GM23338 (cell line): ENCODE measurements around the gene NCOR2. TPM values are rescaled to one million over a fixed set of nuclear protein-coding genes. Genes with fewer than 3 reads are reported as not detected.
A peak's percentile ranks its signal among the peaks of the same experiment; 100 is the strongest.

Experiments used
- ATAC-seq: fragments of 200-7000 bp; cut with Tn5 transposase; 3 replicates; pipeline ENCODE4 v1.9.1; 2020
- DNase-seq: peaks from one replicate; pipeline ENCODE4 v3.0.0-alpha.2; 2015; ENCODE audit warnings: low spot score
- H2AFZ ChIP-seq: fragments of 200-600 bp; sonication (generic); 2 replicates; pipeline ENCODE4 v1.8.0; 2016; ENCODE audit warnings: antibody characterized with exemption, mild to moderate bottlenecking, moderate library complexity
- H3F3A ChIP-seq: fragments of 200-600 bp; sonication (generic); replicated peaks from 2 replicates; pipeline ENCODE4 v1.8.0; 2017; ENCODE audit warnings: antibody characterized with exemption, mixed run types, low read depth
- H3K27ac ChIP-seq: fragments of 200-600 bp; sonication (generic); 2 replicates; pipeline ENCODE4 v1.6.1; 2016; ENCODE audit warnings: low read depth
- H3K27me3 ChIP-seq: fragments of 200-600 bp; sonication (generic); 2 replicates; pipeline ENCODE4 v1.8.0; 2016; ENCODE audit warnings: mild to moderate bottlenecking, mixed run types, moderate library complexity; ENCODE audit not compliant: insufficient read depth
- H3K36me3 ChIP-seq: fragments of 200-600 bp; sonication (generic); 2 replicates; pipeline ENCODE4 v1.8.0; 2016; ENCODE audit warnings: mild to moderate bottlenecking; ENCODE audit not compliant: insufficient read depth
- H3K4me1 ChIP-seq: fragments of 200-600 bp; sonication (generic); 2 replicates; pipeline ENCODE4 v1.8.0; 2016; ENCODE audit warnings: mild to moderate bottlenecking, moderate library complexity; ENCODE audit not compliant: insufficient read depth
- H3K4me2 ChIP-seq: fragments of 200-600 bp; sonication (generic); 2 replicates; pipeline ENCODE4 v1.7.1; 2017; ENCODE audit warnings: mixed run types
- H3K4me3 ChIP-seq: fragments of 200-600 bp; sonication (generic); 2 replicates; pipeline ENCODE4 v1.6.1; 2016; ENCODE audit warnings: mixed run types
- H3K79me2 ChIP-seq: fragments of 200-600 bp; sonication (generic); replicated peaks from 2 replicates; pipeline ENCODE4 v1.8.0; 2017; ENCODE audit warnings: mild to moderate bottlenecking; ENCODE audit not compliant: insufficient read depth
- H3K9me2 ChIP-seq: fragments of 200-600 bp; sonication (generic); 2 replicates; pipeline ENCODE4 v1.8.0; 2017; ENCODE audit not compliant: insufficient read depth
- H4K20me1 ChIP-seq: fragments of 200-600 bp; sonication (generic); replicated peaks from 2 replicates; pipeline ENCODE4 v1.8.0; 2017; ENCODE audit warnings: mild to moderate bottlenecking; ENCODE audit not compliant: insufficient read depth
- H3K27ac Mint-ChIP-seq: 2 replicates; pipeline ENCODE4 v1.8.0; 2020; ENCODE audit warnings: inconsistent platforms, mild to moderate bottlenecking, moderate library complexity, mixed read lengths
- H3K27me3 Mint-ChIP-seq: 3 replicates; pipeline ENCODE4 v1.8.0; 2022; ENCODE audit warnings: low read depth, mild to moderate bottlenecking, moderate library complexity, mixed read lengths, inconsistent platforms; ENCODE audit not compliant: insufficient read depth, poor library complexity
- H3K36me3 Mint-ChIP-seq: 3 replicates; pipeline ENCODE4 v1.8.0; 2021; ENCODE audit warnings: low read depth, mild to moderate bottlenecking, inconsistent platforms, moderate library complexity, mixed read lengths
- H3K4me1 Mint-ChIP-seq: 3 replicates; pipeline ENCODE4 v1.8.0; 2020; ENCODE audit warnings: mild to moderate bottlenecking, inconsistent platforms, mixed read lengths
- H3K4me3 Mint-ChIP-seq: 3 replicates; pipeline ENCODE4 v1.8.0; 2021; ENCODE audit warnings: moderate library complexity, mild to moderate bottlenecking, inconsistent platforms, mixed read lengths
- H3K9me3 Mint-ChIP-seq: 3 replicates; pipeline ENCODE4 v1.8.0; 2020; ENCODE audit warnings: moderate library complexity, mild to moderate bottlenecking, inconsistent platforms, mixed read lengths
- CREB1 ChIP-seq: fragments of 250-450 bp; sonication (Bioruptor Pico); IDR thresholded peaks from 2 replicates; pipeline ENCODE4 v1.5.0; 2020; ENCODE audit warnings: low read depth, mild to moderate bottlenecking, moderate library complexity
- EZH2 ChIP-seq: fragments of 200-600 bp; sonication (generic); IDR thresholded peaks from one replicate; pipeline ENCODE4 v1.8.0; 2017; ENCODE audit warnings: antibody characterized with exemption, mild to moderate bottlenecking, low read depth; ENCODE audit not compliant: unreplicated experiment
- EZH2phosphoT487 ChIP-seq: fragments of 200-600 bp; sonication (generic); IDR thresholded peaks from one replicate; pipeline ENCODE4 v1.8.1; 2018; ENCODE audit warnings: antibody characterized with exemption; ENCODE audit not compliant: unreplicated experiment
- JUNB ChIP-seq: IDR thresholded peaks from one replicate; pipeline ENCODE4 v1.6.1; 2016; ENCODE audit warnings: antibody characterized with exemption; ENCODE audit not compliant: unreplicated experiment
- NANOG ChIP-seq: IDR thresholded peaks from 2 replicates; pipeline ENCODE4 v1.6.1; 2016; ENCODE audit warnings: antibody characterized with exemption, borderline replicate concordance
- POLR2AphosphoS5 ChIP-seq: IDR thresholded peaks from 2 replicates; pipeline ENCODE4 v1.6.1; 2016; ENCODE audit warnings: antibody characterized with exemption, low read depth
- STAT1 ChIP-seq: IDR thresholded peaks from one replicate; pipeline ENCODE4 v1.6.1; 2016; ENCODE audit warnings: antibody characterized with exemption; ENCODE audit not compliant: unreplicated experiment
- ZNF114 ChIP-seq: fragments of 250-450 bp; sonication (Bioruptor Pico); IDR thresholded peaks from 2 replicates; pipeline ENCODE4 v1.5.0; 2020; ENCODE audit warnings: mild to moderate bottlenecking, moderate library complexity
- ZNF331 ChIP-seq: fragments of 250-450 bp; sonication (Bioruptor Pico); IDR thresholded peaks from 2 replicates; pipeline ENCODE4 v1.5.0; 2020; ENCODE audit warnings: low read depth, mild to moderate bottlenecking, moderate library complexity
- long read RNA-seq: library from polyadenylated mRNA; unstranded; transcript quantifications from one replicate; pipeline ENCODE4 v2.0.0, GENCODE V29; 2020; ENCODE audit not compliant: unreplicated experiment
- polyA plus RNA-seq: library from polyadenylated mRNA; unstranded; fragments of >200 nt; fragmentation: Nextera tagmentation; extraction: Ambion mirVana; gene quantifications from 2 replicates; pipeline ENCODE4 v1.2.1, GENCODE V29; 2016
- total RNA-seq: library from RNA; depleted of rRNA; stranded (reverse); fragments of >200 nt; shearing (Covaris generic); gene quantifications from 2 replicates; pipeline ENCODE4 v1.2.3, GENCODE V29; 2014; rRNA removed
- TF ChIP-seq, protein P1 (sequence below): IDR thresholded peaks from one replicate; pipeline ENCODE4 v1.6.1; 2018; ENCODE audit warnings: antibody characterized with exemption; ENCODE audit not compliant: unreplicated experiment
- TF ChIP-seq, protein P2 (sequence below): fragments of 250-450 bp; sonication (Bioruptor Pico); IDR thresholded peaks from 2 replicates; pipeline ENCODE4 v1.5.0; 2020; ENCODE audit warnings: mild to moderate bottlenecking, moderate library complexity
- TF ChIP-seq, protein P3 (sequence below), 2 experiments: fragments of 200-600 bp in 1 of 2; sonication (generic) in 1 of 2; conservative IDR thresholded peaks; 2 replicates each; pipeline versions ENCODE4 v1.5.1 to v1.6.1; 2016 to 2017; ENCODE audit warnings: antibody characterized with exemption in 2 of 2, low read depth in 2 of 2, mild to moderate bottlenecking in 2 of 2, moderate library complexity in 1 of 2
- TF ChIP-seq, protein P4 (sequence below): IDR thresholded peaks from 2 replicates; pipeline ENCODE4 v1.6.1; 2016; ENCODE audit warnings: antibody characterized with exemption

NCOR2 gene
- total RNA-seq (180 and 190 TPM in 2 replicates), polyA plus RNA-seq (69.6 and 76.5 TPM in 2 replicates)
- long read RNA-seq, partial matches to known transcripts, result 3 of 9 reads
- long read RNA-seq, other reads (novel, unspliced or antisense), result 6 of 9 reads

DNA sequence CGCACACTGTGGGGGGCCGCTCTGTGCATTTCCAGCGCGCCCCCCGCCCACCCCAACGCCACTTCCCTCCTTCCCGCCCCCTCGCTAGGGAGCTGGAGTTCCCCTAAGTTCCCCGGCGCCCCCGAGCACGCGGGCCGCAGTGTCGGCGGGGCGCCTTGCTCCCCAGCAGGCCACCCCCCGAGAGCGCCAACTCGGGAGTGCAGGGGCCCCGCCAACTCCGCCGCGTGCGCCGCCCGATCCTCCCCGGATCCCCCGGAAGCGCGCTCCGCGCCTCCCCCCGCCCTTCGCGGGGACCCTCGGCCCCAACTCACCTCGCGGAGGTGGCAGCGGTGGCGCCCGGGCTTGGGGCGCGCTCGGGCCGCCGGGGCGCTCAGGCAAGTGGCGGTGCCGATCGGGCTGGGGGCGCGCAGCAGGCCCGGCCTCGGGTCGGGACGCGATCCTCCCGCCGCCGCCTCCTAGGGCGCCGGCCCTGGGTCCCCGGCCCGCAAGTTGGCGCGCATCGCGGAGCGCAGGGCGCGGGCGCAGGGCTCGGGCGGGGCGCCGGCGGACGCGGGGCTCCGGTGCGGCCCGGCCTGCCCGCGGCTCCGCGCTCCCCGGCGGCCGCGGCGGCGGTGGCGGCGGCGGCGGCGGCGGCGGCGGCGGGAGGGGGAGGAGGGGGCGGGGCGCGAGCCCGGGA, at the start of gene NCOR2:
NCOR2 (minus strand) TSS at position 616 of the 676 bp plus-strand sequence. CDS start 72,361 bp downstream, outside the sequence.
- H3K4me2 ChIP-seq, result peak within 1 kb of the TSS; percentile 95
- peak; percentile 1; the same call in 2 of the 3 replicates for ATAC-seq
- H3K4me1 ChIP-seq, result peaks cover 47% of the 10 kb centered on the region
- Mint-ChIP-seq H3K27me3 (peaks cover 15% of the 10 kb centered on the region), H3K27ac (peak within 1 kb of the TSS; percentile 76), H3K9me3 (no peaks in the 10 kb centered on the region), H3K36me3 (no peaks in the 10 kb centered on the region), H3K4me1 (peaks cover 44% of the 10 kb centered on the region), H3K4me3 (peak within 1 kb of the TSS; percentile 89)
- TF ChIP-seq STAT1 (no peak), EZH2phosphoT487 (no peak), ZNF114 (no peak), POLR2AphosphoS5 (no peak), NANOG (no peak), JUNB (no peak), ZNF331 (CRISPR knock-in tag) (no peak), CREB1 (CRISPR knock-in tag) (no peak), EZH2 (no peak)
- TF ChIP-seq, protein P1, sequence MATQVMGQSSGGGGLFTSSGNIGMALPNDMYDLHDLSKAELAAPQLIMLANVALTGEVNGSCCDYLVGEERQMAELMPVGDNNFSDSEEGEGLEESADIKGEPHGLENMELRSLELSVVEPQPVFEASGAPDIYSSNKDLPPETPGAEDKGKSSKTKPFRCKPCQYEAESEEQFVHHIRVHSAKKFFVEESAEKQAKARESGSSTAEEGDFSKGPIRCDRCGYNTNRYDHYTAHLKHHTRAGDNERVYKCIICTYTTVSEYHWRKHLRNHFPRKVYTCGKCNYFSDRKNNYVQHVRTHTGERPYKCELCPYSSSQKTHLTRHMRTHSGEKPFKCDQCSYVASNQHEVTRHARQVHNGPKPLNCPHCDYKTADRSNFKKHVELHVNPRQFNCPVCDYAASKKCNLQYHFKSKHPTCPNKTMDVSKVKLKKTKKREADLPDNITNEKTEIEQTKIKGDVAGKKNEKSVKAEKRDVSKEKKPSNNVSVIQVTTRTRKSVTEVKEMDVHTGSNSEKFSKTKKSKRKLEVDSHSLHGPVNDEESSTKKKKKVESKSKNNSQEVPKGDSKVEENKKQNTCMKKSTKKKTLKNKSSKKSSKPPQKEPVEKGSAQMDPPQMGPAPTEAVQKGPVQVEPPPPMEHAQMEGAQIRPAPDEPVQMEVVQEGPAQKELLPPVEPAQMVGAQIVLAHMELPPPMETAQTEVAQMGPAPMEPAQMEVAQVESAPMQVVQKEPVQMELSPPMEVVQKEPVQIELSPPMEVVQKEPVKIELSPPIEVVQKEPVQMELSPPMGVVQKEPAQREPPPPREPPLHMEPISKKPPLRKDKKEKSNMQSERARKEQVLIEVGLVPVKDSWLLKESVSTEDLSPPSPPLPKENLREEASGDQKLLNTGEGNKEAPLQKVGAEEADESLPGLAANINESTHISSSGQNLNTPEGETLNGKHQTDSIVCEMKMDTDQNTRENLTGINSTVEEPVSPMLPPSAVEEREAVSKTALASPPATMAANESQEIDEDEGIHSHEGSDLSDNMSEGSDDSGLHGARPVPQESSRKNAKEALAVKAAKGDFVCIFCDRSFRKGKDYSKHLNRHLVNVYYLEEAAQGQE, result no peak
- TF ChIP-seq, protein P2, sequence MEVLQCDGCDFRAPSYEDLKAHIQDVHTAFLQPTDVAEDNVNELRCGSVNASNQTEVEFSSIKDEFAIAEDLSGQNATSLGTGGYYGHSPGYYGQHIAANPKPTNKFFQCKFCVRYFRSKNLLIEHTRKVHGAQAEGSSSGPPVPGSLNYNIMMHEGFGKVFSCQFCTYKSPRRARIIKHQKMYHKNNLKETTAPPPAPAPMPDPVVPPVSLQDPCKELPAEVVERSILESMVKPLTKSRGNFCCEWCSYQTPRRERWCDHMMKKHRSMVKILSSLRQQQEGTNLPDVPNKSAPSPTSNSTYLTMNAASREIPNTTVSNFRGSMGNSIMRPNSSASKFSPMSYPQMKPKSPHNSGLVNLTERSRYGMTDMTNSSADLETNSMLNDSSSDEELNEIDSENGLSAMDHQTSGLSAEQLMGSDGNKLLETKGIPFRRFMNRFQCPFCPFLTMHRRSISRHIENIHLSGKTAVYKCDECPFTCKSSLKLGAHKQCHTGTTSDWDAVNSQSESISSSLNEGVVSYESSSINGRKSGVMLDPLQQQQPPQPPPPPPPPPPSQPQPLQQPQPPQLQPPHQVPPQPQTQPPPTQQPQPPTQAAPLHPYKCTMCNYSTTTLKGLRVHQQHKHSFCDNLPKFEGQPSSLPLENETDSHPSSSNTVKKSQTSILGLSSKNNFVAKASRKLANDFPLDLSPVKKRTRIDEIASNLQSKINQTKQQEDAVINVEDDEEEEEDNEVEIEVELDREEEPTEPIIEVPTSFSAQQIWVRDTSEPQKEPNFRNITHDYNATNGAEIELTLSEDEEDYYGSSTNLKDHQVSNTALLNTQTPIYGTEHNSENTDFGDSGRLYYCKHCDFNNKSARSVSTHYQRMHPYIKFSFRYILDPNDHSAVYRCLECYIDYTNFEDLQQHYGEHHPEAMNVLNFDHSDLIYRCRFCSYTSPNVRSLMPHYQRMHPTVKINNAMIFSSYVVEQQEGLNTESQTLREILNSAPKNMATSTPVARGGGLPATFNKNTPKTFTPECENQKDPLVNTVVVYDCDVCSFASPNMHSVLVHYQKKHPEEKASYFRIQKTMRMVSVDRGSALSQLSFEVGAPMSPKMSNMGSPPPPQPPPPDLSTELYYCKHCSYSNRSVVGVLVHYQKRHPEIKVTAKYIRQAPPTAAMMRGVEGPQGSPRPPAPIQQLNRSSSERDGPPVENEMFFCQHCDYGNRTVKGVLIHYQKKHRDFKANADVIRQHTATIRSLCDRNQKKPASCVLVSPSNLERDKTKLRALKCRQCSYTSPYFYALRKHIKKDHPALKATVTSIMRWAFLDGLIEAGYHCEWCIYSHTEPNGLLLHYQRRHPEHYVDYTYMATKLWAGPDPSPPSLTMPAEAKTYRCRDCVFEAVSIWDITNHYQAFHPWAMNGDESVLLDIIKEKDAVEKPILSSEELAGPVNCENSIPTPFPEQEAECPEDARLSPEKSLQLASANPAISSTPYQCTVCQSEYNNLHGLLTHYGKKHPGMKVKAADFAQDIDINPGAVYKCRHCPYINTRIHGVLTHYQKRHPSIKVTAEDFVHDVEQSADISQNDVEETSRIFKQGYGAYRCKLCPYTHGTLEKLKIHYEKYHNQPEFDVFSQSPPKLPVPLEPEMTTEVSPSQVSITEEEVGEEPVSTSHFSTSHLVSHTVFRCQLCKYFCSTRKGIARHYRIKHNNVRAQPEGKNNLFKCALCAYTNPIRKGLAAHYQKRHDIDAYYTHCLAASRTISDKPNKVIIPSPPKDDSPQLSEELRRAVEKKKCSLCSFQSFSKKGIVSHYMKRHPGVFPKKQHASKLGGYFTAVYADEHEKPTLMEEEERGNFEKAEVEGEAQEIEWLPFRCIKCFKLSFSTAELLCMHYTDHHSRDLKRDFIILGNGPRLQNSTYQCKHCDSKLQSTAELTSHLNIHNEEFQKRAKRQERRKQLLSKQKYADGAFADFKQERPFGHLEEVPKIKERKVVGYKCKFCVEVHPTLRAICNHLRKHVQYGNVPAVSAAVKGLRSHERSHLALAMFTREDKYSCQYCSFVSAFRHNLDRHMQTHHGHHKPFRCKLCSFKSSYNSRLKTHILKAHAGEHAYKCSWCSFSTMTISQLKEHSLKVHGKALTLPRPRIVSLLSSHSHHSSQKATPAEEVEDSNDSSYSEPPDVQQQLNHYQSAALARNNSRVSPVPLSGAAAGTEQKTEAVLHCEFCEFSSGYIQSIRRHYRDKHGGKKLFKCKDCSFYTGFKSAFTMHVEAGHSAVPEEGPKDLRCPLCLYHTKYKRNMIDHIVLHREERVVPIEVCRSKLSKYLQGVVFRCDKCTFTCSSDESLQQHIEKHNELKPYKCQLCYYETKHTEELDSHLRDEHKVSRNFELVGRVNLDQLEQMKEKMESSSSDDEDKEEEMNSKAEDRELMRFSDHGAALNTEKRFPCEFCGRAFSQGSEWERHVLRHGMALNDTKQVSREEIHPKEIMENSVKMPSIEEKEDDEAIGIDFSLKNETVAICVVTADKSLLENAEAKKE, result no peak
- TF ChIP-seq, protein P3, sequence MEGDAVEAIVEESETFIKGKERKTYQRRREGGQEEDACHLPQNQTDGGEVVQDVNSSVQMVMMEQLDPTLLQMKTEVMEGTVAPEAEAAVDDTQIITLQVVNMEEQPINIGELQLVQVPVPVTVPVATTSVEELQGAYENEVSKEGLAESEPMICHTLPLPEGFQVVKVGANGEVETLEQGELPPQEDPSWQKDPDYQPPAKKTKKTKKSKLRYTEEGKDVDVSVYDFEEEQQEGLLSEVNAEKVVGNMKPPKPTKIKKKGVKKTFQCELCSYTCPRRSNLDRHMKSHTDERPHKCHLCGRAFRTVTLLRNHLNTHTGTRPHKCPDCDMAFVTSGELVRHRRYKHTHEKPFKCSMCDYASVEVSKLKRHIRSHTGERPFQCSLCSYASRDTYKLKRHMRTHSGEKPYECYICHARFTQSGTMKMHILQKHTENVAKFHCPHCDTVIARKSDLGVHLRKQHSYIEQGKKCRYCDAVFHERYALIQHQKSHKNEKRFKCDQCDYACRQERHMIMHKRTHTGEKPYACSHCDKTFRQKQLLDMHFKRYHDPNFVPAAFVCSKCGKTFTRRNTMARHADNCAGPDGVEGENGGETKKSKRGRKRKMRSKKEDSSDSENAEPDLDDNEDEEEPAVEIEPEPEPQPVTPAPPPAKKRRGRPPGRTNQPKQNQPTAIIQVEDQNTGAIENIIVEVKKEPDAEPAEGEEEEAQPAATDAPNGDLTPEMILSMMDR (conservative IDR thresholded peaks at IDR 0.05; ENCODE audit: low read depth in 2 of 2), result no peak
- TF ChIP-seq, protein P4, sequence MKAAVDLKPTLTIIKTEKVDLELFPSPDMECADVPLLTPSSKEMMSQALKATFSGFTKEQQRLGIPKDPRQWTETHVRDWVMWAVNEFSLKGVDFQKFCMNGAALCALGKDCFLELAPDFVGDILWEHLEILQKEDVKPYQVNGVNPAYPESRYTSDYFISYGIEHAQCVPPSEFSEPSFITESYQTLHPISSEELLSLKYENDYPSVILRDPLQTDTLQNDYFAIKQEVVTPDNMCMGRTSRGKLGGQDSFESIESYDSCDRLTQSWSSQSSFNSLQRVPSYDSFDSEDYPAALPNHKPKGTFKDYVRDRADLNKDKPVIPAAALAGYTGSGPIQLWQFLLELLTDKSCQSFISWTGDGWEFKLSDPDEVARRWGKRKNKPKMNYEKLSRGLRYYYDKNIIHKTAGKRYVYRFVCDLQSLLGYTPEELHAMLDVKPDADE, result no peak
- peaks cover 47% of the 10 kb centered on the region for H3K79me2 ChIP-seq
- H4K20me1 ChIP-seq, result peaks cover 30% of the 10 kb centered on the region
- H2AFZ ChIP-seq, result peak within 1 kb of the TSS; percentile 86; the same call in 1 of the 2 replicates
- H3K27ac ChIP-seq, result peak within 1 kb of the TSS; percentile 94
- no peaks in the 10 kb centered on the region for H3K27me3 ChIP-seq
- H3K9me2 ChIP-seq, result no peaks in the 10 kb centered on the region
- H3F3A ChIP-seq, result peaks cover 18% of the 10 kb centered on the region; the same call in 1 of the 2 replicates
- peak; percentile 64 for DNase-seq
- H3K4me3 ChIP-seq, result peak within 1 kb of the TSS; percentile 87
- no peaks in the 10 kb centered on the region for H3K36me3 ChIP-seq
